GM12878 (cell line): ENCODE data around the gene TRPM3. TPM values are rescaled to one million over a fixed set of nuclear protein-coding genes. Genes with fewer than 3 reads are reported as not detected.

Source experiments
- ATAC-seq: fragments of 200-7000 bp; cut with Tn5 transposase; 3 replicates; pipeline ENCODE4 v1.9.1; 2020; ENCODE audit warnings: mild to moderate bottlenecking, moderate library complexity
- BruUV-seq: library from RNA; stranded (reverse); fragments of 400-500 nt; replicated peaks from 2 replicates; lab custom pipeline; 2021; lab: Mats Ljungman, UMichigan
- CTCF ChIA-PET: fragments of 300-600 bp; sonication (Branson Sonifier 250); formaldehyde crosslinking; extraction: SDS; loops from one replicate; lab custom pipeline; 2021; ENCODE audit warnings: inconsistent platforms; lab: Yijun Ruan, JAX
- POLR2A ChIA-PET: fragments of 350-600 bp; formaldehyde crosslinking; extraction: SDS; loops from one replicate; lab custom pipeline; 2021; ENCODE audit warnings: inconsistent platforms; lab: Charles Lee
- RAD21 ChIA-PET: fragments of 300-600 bp; sonication (Branson Sonifier 250); formaldehyde crosslinking; loops from one replicate; lab custom pipeline; 2023; ENCODE audit warnings: antibody characterized with exemption; ENCODE audit not compliant: unreplicated experiment; lab: Charles Lee
- SMC1A ChIA-PET: fragments of 300-600 bp; sonication (Branson Sonifier 250); formaldehyde crosslinking; loops from one replicate; lab custom pipeline; 2023; ENCODE audit not compliant: unreplicated experiment, uncharacterized antibody; lab: Charles Lee
- DNase-seq: peaks from one replicate; pipeline ENCODE4 v3.0.0-alpha.2; 2011; ENCODE audit warnings: low read depth, low spot score
- FAIRE-seq: peaks from 3 replicates; lab custom pipeline; 2011; peaks lifted over from hg19 to GRCh38; lab: Jason Lieb, UNC
- H2AFZ ChIP-seq: 2 replicates; pipeline ENCODE4 v1.6.0; 2011; ENCODE audit warnings: low read depth, low read length, control low read depth; ENCODE audit not compliant: control insufficient read depth
- H3K27ac ChIP-seq: 2 replicates; pipeline ENCODE4 v1.5.1; 2011; ENCODE audit warnings: control low read depth; ENCODE audit not compliant: control insufficient read depth, insufficient read depth
- H3K27me3 ChIP-seq, 2 experiments: replicated peaks in 1 of 2; 2 replicates each; pipeline versions ENCODE4 v1.6.0 to v1.6.1; 2011; ENCODE audit warnings: low read length in 1 of 2; ENCODE audit not compliant: control insufficient read depth in 2 of 2, insufficient read depth in 2 of 2
- H3K36me3 ChIP-seq, 2 experiments: 2 replicates each; pipeline ENCODE4 v1.5.1; 2011; ENCODE audit warnings: low read length in 1 of 2; ENCODE audit not compliant: control insufficient read depth in 2 of 2, insufficient read depth in 2 of 2
- H3K4me1 ChIP-seq: 2 replicates; pipeline ENCODE4 v1.6.1; 2011; ENCODE audit warnings: mild to moderate bottlenecking, low read length, moderate library complexity, mixed read lengths; ENCODE audit not compliant: control insufficient read depth, insufficient read depth
- H3K4me2 ChIP-seq: 2 replicates; pipeline ENCODE4 v1.6.0; 2011; ENCODE audit warnings: control low read depth; ENCODE audit not compliant: control insufficient read depth, insufficient read depth
- H3K4me3 ChIP-seq: fragments of 200-600 bp; sonication (generic); 2 replicates; pipeline ENCODE4 v1.5.1; 2016
- H3K79me2 ChIP-seq: 2 replicates; pipeline ENCODE4 v1.6.0; 2011; ENCODE audit warnings: low read length; ENCODE audit not compliant: control insufficient read depth, insufficient read depth
- H3K9ac ChIP-seq: 2 replicates; pipeline ENCODE4 v1.8.0; 2011; ENCODE audit warnings: low read length, control low read depth, mixed read lengths; ENCODE audit not compliant: control insufficient read depth, insufficient read depth
- H3K9me3 ChIP-seq: replicated peaks from 3 replicates; pipeline ENCODE4 v1.5.1; 2011; ENCODE audit warnings: mild to moderate bottlenecking, low read length; ENCODE audit not compliant: control insufficient read depth, insufficient read depth
- H4K20me1 ChIP-seq: 2 replicates; pipeline ENCODE4 v1.6.0; 2011; ENCODE audit not compliant: control insufficient read depth, insufficient read depth
- ATF7 ChIP-seq: fragments of 450-650 bp; IDR thresholded peaks from 2 replicates; pipeline ENCODE4 v1.6.1; 2016; ENCODE audit warnings: low read depth, mild to moderate bottlenecking
- CBFB ChIP-seq: IDR thresholded peaks from 2 replicates; pipeline ENCODE4 v1.6.1; 2016; ENCODE audit warnings: antibody characterized with exemption, low read depth
- E2F8 ChIP-seq: fragments of 450-650 bp; IDR thresholded peaks from 2 replicates; pipeline ENCODE4 v1.6.1; 2018; ENCODE audit warnings: mild to moderate bottlenecking, low read depth, moderate library complexity; ENCODE audit not compliant: partially characterized antibody
- EGR1 ChIP-seq, 2 experiments: IDR thresholded peaks; 1 replicate in 1 of 2; 2 replicates in 1 of 2; pipeline ENCODE4 v1.6.1; 2011 to 2012; ENCODE audit warnings: low read depth in 2 of 2, low read length in 2 of 2, borderline replicate concordance in 1 of 2, mild to moderate bottlenecking in 1 of 2, moderate library complexity in 1 of 2
- ESRRA ChIP-seq: IDR thresholded peaks from 2 replicates; pipeline ENCODE4 v1.6.1; 2012; ENCODE audit warnings: mild to moderate bottlenecking, low read length, improper control_type of control experiment
- HCFC1 ChIP-seq: fragments of 150-350 bp; IDR thresholded peaks from 2 replicates; pipeline ENCODE4 v1.6.1; 2014; ENCODE audit warnings: low read length
- IKZF1 ChIP-seq: fragments of 450-650 bp; conservative IDR thresholded peaks from 2 replicates; pipeline ENCODE4 v1.6.1; 2017; ENCODE audit warnings: antibody characterized with exemption, mild to moderate bottlenecking
- NFYB ChIP-seq: IDR thresholded peaks from 2 replicates; pipeline ENCODE4 v1.6.1; 2011; ENCODE audit warnings: low read depth, mild to moderate bottlenecking, low read length, improper control_type of control experiment, moderate library complexity; ENCODE audit not compliant: insufficient read depth
- NR2C2 ChIP-seq: IDR thresholded peaks from 2 replicates; pipeline ENCODE4 v1.6.1; 2011; ENCODE audit warnings: borderline replicate concordance, low read depth; ENCODE audit not compliant: control insufficient read depth, insufficient read length
- NRF1 ChIP-seq: conservative IDR thresholded peaks from 2 replicates; pipeline ENCODE4 v1.6.1; 2011; ENCODE audit warnings: mild to moderate bottlenecking, low read depth, low read length, improper control_type of control experiment
- TCF3 ChIP-seq: IDR thresholded peaks from 2 replicates; pipeline ENCODE4 v1.6.1; 2012; ENCODE audit warnings: low read depth, mild to moderate bottlenecking, low read length, borderline replicate concordance; ENCODE audit not compliant: insufficient read depth
- YY1 ChIP-seq: IDR thresholded peaks from 2 replicates; pipeline ENCODE4 v1.6.1; 2011; ENCODE audit warnings: low read depth, mild to moderate bottlenecking, low read length
- WGBS: methylation state at CpG from one replicate; pipeline ENCODE4 v1.1.6; 2016; ENCODE audit warnings: low lambda C conversion rate; ENCODE audit not compliant: insufficient replicate concordance, insufficient coverage; ENCODE audit errors: missing lambda C conversion rate; 5-methylcytosine and 5-hydroxymethylcytosine counted together
- in situ Hi-C: fragments of 300-500 bp; cut with MboI; formaldehyde crosslinking; loops from 9 replicates; pipeline ENCODE4 v1.14.3; 2018; ENCODE audit warnings: mixed read lengths
- intact Hi-C: fragments of 100-400 bp; cut with micrococcal nuclease; formaldehyde crosslinking; loops from one replicate; pipeline ENCODE4 v1.14.2; 2022; ENCODE audit not compliant: unreplicated experiment
- polyA plus RNA-seq, 11 experiments: library from polyadenylated mRNA; depleted of rRNA in 4 of 11; unstranded in 6 of 11; stranded (reverse) in 5 of 11; fragments of >200 nt; fragmentation: Nextera tagmentation in 4 of 11; fragmentation: Illumina TruSeq in 1 of 11; extraction: Ambion mirVana in 4 of 11; extraction: Trizol in 1 of 11; gene quantifications; 1 replicate in 1 of 11; 2 replicates in 10 of 11; pipeline versions ENCODE4 v1.2.1 to v1.2.3, GENCODE V29; 2011 to 2016; ENCODE audit warnings: inconsistent platforms in 2 of 11, missing spikeins in 2 of 11, low read depth in 1 of 11
- total RNA-seq, 4 experiments: library from RNA; depleted of rRNA in 3 of 4; stranded (reverse); fragments of >200 nt in 3 of 4; fragmentation: Illumina TruSeq in 1 of 4; extraction: Trizol in 1 of 4; gene quantifications; 2 replicates each; pipeline versions ENCODE4 v1.2.1 to v1.2.3, GENCODE V29; 2013 to 2021
- TF ChIP-seq, protein P1 (sequence below): IDR thresholded peaks from 2 replicates; pipeline ENCODE4 v1.6.1; 2012; ENCODE audit warnings: improper control_type of control experiment, low read depth, low read length; ENCODE audit not compliant: insufficient replicate concordance
- TF ChIP-seq, protein P2 (sequence below): IDR thresholded peaks from 2 replicates; pipeline ENCODE4 v1.6.1; 2012; ENCODE audit warnings: low read depth, low read length, improper control_type of control experiment

TRPM3 gene
- total and polyA plus RNA-seq, 10 of the 15 experiments (the other 5 are each of a cell fraction or from before 2014, with no cell fraction given), result not detected

GRCh38 chr9:70485273-70485858, 636.1 kb downstream of the TRPM3 start:
- no TSS peak for BruUV-seq
- no peak overlapping the region for H3K27ac ChIP-seq
- POLR2A ChIA-PET, result no interaction called here
- TF ChIP-seq TCF3, result no peak
- TF ChIP-seq HCFC1, result no peak
- TF ChIP-seq ESRRA, result no peak
- TF ChIP-seq, protein P1, sequence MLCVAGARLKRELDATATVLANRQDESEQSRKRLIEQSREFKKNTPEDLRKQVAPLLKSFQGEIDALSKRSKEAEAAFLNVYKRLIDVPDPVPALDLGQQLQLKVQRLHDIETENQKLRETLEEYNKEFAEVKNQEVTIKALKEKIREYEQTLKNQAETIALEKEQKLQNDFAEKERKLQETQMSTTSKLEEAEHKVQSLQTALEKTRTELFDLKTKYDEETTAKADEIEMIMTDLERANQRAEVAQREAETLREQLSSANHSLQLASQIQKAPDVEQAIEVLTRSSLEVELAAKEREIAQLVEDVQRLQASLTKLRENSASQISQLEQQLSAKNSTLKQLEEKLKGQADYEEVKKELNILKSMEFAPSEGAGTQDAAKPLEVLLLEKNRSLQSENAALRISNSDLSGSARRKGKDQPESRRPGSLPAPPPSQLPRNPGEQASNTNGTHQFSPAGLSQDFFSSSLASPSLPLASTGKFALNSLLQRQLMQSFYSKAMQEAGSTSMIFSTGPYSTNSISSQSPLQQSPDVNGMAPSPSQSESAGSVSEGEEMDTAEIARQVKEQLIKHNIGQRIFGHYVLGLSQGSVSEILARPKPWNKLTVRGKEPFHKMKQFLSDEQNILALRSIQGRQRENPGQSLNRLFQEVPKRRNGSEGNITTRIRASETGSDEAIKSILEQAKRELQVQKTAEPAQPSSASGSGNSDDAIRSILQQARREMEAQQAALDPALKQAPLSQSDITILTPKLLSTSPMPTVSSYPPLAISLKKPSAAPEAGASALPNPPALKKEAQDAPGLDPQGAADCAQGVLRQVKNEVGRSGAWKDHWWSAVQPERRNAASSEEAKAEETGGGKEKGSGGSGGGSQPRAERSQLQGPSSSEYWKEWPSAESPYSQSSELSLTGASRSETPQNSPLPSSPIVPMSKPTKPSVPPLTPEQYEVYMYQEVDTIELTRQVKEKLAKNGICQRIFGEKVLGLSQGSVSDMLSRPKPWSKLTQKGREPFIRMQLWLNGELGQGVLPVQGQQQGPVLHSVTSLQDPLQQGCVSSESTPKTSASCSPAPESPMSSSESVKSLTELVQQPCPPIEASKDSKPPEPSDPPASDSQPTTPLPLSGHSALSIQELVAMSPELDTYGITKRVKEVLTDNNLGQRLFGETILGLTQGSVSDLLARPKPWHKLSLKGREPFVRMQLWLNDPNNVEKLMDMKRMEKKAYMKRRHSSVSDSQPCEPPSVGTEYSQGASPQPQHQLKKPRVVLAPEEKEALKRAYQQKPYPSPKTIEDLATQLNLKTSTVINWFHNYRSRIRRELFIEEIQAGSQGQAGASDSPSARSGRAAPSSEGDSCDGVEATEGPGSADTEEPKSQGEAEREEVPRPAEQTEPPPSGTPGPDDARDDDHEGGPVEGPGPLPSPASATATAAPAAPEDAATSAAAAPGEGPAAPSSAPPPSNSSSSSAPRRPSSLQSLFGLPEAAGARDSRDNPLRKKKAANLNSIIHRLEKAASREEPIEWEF, result no peak
- no peak for TF ChIP-seq E2F8
- TF ChIP-seq NR2C2, result no peak
- no peak for TF ChIP-seq NFYB
- no peak for TF ChIP-seq CBFB
- TF ChIP-seq, protein P2, sequence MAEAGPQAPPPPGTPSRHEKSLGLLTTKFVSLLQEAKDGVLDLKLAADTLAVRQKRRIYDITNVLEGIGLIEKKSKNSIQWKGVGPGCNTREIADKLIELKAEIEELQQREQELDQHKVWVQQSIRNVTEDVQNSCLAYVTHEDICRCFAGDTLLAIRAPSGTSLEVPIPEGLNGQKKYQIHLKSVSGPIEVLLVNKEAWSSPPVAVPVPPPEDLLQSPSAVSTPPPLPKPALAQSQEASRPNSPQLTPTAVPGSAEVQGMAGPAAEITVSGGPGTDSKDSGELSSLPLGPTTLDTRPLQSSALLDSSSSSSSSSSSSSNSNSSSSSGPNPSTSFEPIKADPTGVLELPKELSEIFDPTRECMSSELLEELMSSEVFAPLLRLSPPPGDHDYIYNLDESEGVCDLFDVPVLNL, result no peak
- TF ChIP-seq ATF7, result no peak
- TF ChIP-seq NRF1, result no peak
- TF ChIP-seq IKZF1, result no peak
- TF ChIP-seq YY1, result no peak
- TF ChIP-seq EGR1 (IDR thresholded peaks at IDR 0.05; ENCODE audit: borderline replicate concordance in 1 of 2, low read depth in 2 of 2, low read length in 2 of 2), result no peak

More at GRCh38 chr9:70485273-70485858, 636.1 kb downstream of the TRPM3 start:
- intact Hi-C loops (loop anchor here (10.0 kb wide), 1 partner anchor 61 kb away; no protein-coding TSS in a partner anchor), in situ Hi-C loops (loop anchor here (5.0 kb wide), 1 partner anchor 138 kb away; no protein-coding TSS in a partner anchor)
- no peaks in the 10 kb centered on the region for H3K9me3 ChIP-seq
- H3K4me2 ChIP-seq, result no peak overlapping the region
- RAD21 ChIA-PET, result interaction anchor here (0.9 to 1.4 kb wide), 3 partner anchors 38 to 145 kb away, joined by 3 to 7 read pairs (median 4); no protein-coding TSS in a partner anchor
- H2AFZ ChIP-seq, result no peak overlapping the region
- no peaks in the 10 kb centered on the region for H3K36me3 ChIP-seq
- SMC1A ChIA-PET, result interaction anchor here (0.8 to 1.5 kb wide), 10 partner anchors 20 to 144 kb away, joined by 3 to 7 read pairs (median 3); no protein-coding TSS in a partner anchor
- no peaks in the 10 kb centered on the region for H3K4me1 ChIP-seq
- no peak overlapping the region for H3K9ac ChIP-seq
- H3K4me3 ChIP-seq, result no peak overlapping the region
- CTCF ChIA-PET, result interaction anchor here (0.8 to 2.8 kb wide), 15 partner anchors 9 to 147 kb away, joined by 3 to 30 read pairs (median 4); no protein-coding TSS in a partner anchor
- H3K79me2 ChIP-seq, result no peaks in the 10 kb centered on the region
- WGBS, result 25% methylated on average over 5 of the region's 5 CpGs
- FAIRE-seq, result no peak
- H4K20me1 ChIP-seq, result no peaks in the 10 kb centered on the region
- no peak; the same call in 2 of the 3 replicates for ATAC-seq
- no peak for DNase-seq
- H3K27me3 ChIP-seq, result peaks cover 0 to 4% of the 10 kb centered on the region in 2 experiments; a peak in 1 of 4 replicates
